A673 (cell line): Measurements from ENCODE around the gene HSF5.

Source experiments
- CTCF ChIP-seq: fragments of 300-800, 200-600 bp; sonication (generic); conservative IDR thresholded peaks from 2 replicates; pipeline ENCODE4 v1.5.1; 2017; ENCODE audit warnings: low read depth, mild to moderate bottlenecking, antibody characterized with exemption, low read length, moderate library complexity, mixed read lengths
- EZH2 ChIP-seq: fragments of 200-600 bp; sonication (generic); IDR thresholded peaks from 2 replicates; pipeline ENCODE4 v1.6.1; 2017; ENCODE audit warnings: borderline replicate concordance, low read depth, mild to moderate bottlenecking, mixed read lengths, antibody characterized with exemption, low read length; ENCODE audit not compliant: poor library complexity, severe bottlenecking

- TF ChIP-seq EZH2 (no peak), CTCF (no peak)
These were observed 74.5 kb downstream of the HSF5 start for GRCh38 chr17:58413684-58414083.
